MCF 10A (cell line): ENCODE data around the gene MASP1. TPM values are rescaled to one million over a fixed set of nuclear protein-coding genes. Genes with fewer than 3 reads are reported as not detected.

Experiments used
- BruUV-seq: library from RNA; stranded (reverse); fragments of 400-500 nt; replicated peaks from 2 replicates; lab custom pipeline; 2021; lab: Mats Ljungman, UMichigan
- CTCF ChIA-PET: fragments of 300-600 bp; sonication (Branson Sonifier 250); formaldehyde crosslinking; extraction: SDS; loops from one replicate; lab custom pipeline; 2021; ENCODE audit warnings: antibody characterized with exemption, inconsistent platforms; lab: Yijun Ruan, JAX
- POLR2A ChIA-PET: fragments of 300-600, 350-650 bp; sonication (Branson Sonifier 250); formaldehyde crosslinking; extraction: SDS; loops from one replicate; lab custom pipeline; 2020; ENCODE audit warnings: antibody characterized with exemption, inconsistent platforms; lab: Yijun Ruan, JAX
- DNase-seq: peaks from one replicate; pipeline ENCODE4 v3.0.0-alpha.2; 2018; ENCODE audit not compliant: unreplicated experiment
- H3K27ac Mint-ChIP-seq: one replicate; pipeline ENCODE4 v1.8.0; 2022; ENCODE audit warnings: mild to moderate bottlenecking, low read depth, mixed read lengths; ENCODE audit not compliant: unreplicated experiment
- H3K27me3 Mint-ChIP-seq: one replicate; pipeline ENCODE4 v1.8.0; 2022; ENCODE audit warnings: mixed read lengths; ENCODE audit not compliant: insufficient read depth, unreplicated experiment
- H3K36me3 Mint-ChIP-seq: one replicate; pipeline ENCODE4 v1.8.0; 2022; ENCODE audit warnings: mild to moderate bottlenecking, moderate library complexity, mixed read lengths; ENCODE audit not compliant: insufficient read depth, unreplicated experiment
- H3K4me1 Mint-ChIP-seq: one replicate; pipeline ENCODE4 v1.8.0; 2022; ENCODE audit warnings: mixed read lengths; ENCODE audit not compliant: insufficient read depth, unreplicated experiment
- H3K4me3 Mint-ChIP-seq: one replicate; pipeline ENCODE4 v1.8.0; 2022; ENCODE audit warnings: mild to moderate bottlenecking, moderate library complexity, mixed read lengths; ENCODE audit not compliant: unreplicated experiment
- H3K9me3 Mint-ChIP-seq: one replicate; pipeline ENCODE4 v1.8.0; 2022; ENCODE audit warnings: mixed read lengths; ENCODE audit not compliant: unreplicated experiment
- intact Hi-C: fragments of 100-400 bp; cut with micrococcal nuclease; formaldehyde crosslinking; loops from 2 replicates; pipeline ENCODE4 v1.14.1; 2022
- total RNA-seq: library from RNA; stranded (reverse); gene quantifications from 2 replicates; pipeline ENCODE4 v1.2.3, GENCODE V29; 2022
- TF ChIP-seq, protein P1 (sequence below): fragments of 200-600 bp; IDR thresholded peaks from one replicate; pipeline ENCODE4 v1.8.0; 2022; ENCODE audit warnings: antibody characterized with exemption, mild to moderate bottlenecking; ENCODE audit not compliant: unreplicated experiment

Gene MASP1
- total RNA-seq, 1 experiment from 2014 or later, result not detected

- H3K27me3 Mint-ChIP-seq, result peaks cover 22% of the 10 kb centered on the region
- peak overlapping the region; percentile 8 for H3K27ac Mint-ChIP-seq
- DNase-seq, result peak; percentile 74
- H3K9me3 Mint-ChIP-seq, result no peaks in the 10 kb centered on the region
- TF ChIP-seq, protein P1, sequence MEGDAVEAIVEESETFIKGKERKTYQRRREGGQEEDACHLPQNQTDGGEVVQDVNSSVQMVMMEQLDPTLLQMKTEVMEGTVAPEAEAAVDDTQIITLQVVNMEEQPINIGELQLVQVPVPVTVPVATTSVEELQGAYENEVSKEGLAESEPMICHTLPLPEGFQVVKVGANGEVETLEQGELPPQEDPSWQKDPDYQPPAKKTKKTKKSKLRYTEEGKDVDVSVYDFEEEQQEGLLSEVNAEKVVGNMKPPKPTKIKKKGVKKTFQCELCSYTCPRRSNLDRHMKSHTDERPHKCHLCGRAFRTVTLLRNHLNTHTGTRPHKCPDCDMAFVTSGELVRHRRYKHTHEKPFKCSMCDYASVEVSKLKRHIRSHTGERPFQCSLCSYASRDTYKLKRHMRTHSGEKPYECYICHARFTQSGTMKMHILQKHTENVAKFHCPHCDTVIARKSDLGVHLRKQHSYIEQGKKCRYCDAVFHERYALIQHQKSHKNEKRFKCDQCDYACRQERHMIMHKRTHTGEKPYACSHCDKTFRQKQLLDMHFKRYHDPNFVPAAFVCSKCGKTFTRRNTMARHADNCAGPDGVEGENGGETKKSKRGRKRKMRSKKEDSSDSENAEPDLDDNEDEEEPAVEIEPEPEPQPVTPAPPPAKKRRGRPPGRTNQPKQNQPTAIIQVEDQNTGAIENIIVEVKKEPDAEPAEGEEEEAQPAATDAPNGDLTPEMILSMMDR, result no peak
- ChIA-PET CTCF (interaction anchor here (0.6 kb wide), 1 partner anchor 390 kb away, joined by 3 read pairs; no protein-coding TSS in a partner anchor), POLR2A (no interaction called here)
- BruUV-seq, result no TSS peak
- intact Hi-C loops, result no loop called here
- H3K36me3 Mint-ChIP-seq, result no peaks in the 10 kb centered on the region
- H3K4me3 Mint-ChIP-seq, result no peak overlapping the region
- H3K4me1 Mint-ChIP-seq, result peaks cover 10% of the 10 kb centered on the region
These were observed 5.0 kb downstream of the MASP1 start for GRCh38 chr3:187286467-187287059.

DNA sequence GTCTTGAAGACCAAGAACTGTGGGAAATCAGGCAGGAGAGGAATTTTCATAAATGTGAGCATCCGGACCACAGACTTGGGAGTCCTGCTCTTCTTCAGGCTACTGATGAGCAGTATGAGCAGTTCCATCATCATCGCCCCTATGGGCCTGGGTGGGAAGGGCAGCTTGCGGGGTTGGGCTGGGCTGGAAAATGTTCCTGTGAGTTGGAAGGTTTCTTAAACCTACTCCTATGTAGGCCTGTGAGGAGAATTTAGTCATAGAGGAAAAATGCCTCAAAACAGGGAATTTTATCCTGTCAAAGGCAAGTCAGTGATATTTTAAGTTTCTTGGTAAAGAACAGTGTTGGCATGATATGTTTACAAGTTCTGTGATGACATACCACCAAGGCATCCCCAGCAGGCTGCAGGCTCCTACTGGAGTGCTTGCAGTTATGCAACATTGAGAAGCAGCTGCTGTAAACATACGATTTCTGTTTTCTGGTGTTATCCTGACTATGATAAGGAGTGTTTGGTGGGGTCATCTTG is 10.3 kb downstream of the MASP1 start:
- DNase-seq, result peak; percentile 47
- ChIA-PET CTCF (interaction anchor here (1.0 kb wide), 1 partner anchor 61 kb away, joined by 3 read pairs; no protein-coding TSS in a partner anchor), POLR2A (interaction anchor here (1.3 kb wide), 1 partner anchor 17 kb away, joined by 4 read pairs; no protein-coding TSS in a partner anchor)
- no TSS peak for BruUV-seq
- TF ChIP-seq, protein P1, result no peak
- Mint-ChIP-seq H3K36me3 (no peaks in the 10 kb centered on the region), H3K4me1 (no peaks in the 10 kb centered on the region), H3K27me3 (peaks cover 28% of the 10 kb centered on the region), H3K27ac (no peak overlapping the region), H3K4me3 (no peak overlapping the region), H3K9me3 (no peaks in the 10 kb centered on the region)
- intact Hi-C loops, result no loop called here

- intact Hi-C loops, result no loop called here
- no peak for DNase-seq
- BruUV-seq, result no TSS peak
- H3K36me3 Mint-ChIP-seq, result no peaks in the 10 kb centered on the region
- H3K27me3 Mint-ChIP-seq, result peaks cover 28% of the 10 kb centered on the region
- ChIA-PET CTCF (interaction anchor here (0.9 kb wide), 1 partner anchor 16 kb away, joined by 3 read pairs; no protein-coding TSS in a partner anchor), POLR2A (no interaction called here)
- H3K9me3 Mint-ChIP-seq, result no peaks in the 10 kb centered on the region
- no peak overlapping the region for H3K27ac Mint-ChIP-seq
- H3K4me1 Mint-ChIP-seq, result no peaks in the 10 kb centered on the region
- TF ChIP-seq, protein P1, result no peak
- H3K4me3 Mint-ChIP-seq, result no peak overlapping the region
These were observed 10.9 kb downstream of the MASP1 start for GRCh38 chr3:187280644-187281043.

GRCh38 chr3:187277129-187277462 is 14.4 kb downstream of the MASP1 start:
- intact Hi-C loops, result no loop called here
- ChIA-PET CTCF (interaction anchor here (0.8 kb wide), 1 partner anchor 164 kb away, joined by 4 read pairs; no protein-coding TSS in a partner anchor), POLR2A (no interaction called here)
- Mint-ChIP-seq H3K4me1 (no peaks in the 10 kb centered on the region), H3K27me3 (peaks cover 36% of the 10 kb centered on the region), H3K4me3 (no peak overlapping the region), H3K9me3 (no peaks in the 10 kb centered on the region), H3K27ac (no peak overlapping the region), H3K36me3 (no peaks in the 10 kb centered on the region)
- DNase-seq, result no peak
- BruUV-seq, result no TSS peak
- TF ChIP-seq, protein P1, result no peak
